Right hindlimb (tissue), 1 donor: ENCODE data around the gene ZBP1.

ENCODE experiments used
- DNase-seq: peaks from one replicate; pipeline ENCODE4 v3.0.0-alpha.2; 2018

The ZBP1 gene

GRCh38 chr20:57657535-57658446 lies 37.6 kb upstream of the ZBP1 start:
- DNase-seq = peak; percentile 18

GRCh38 chr20:57656821-57657534 lies 36.8 kb upstream of the ZBP1 start:
- peak; percentile 15 for DNase-seq

GRCh38 chr20:57656252-57656820 lies 36.1 kb upstream of the ZBP1 start:
- peak; percentile 13 for DNase-seq

- DNase-seq = no peak
Measured at GRCh38 chr20:57655809-57656155, 35.6 kb upstream of the ZBP1 start.

GRCh38 chr20:57654998-57655808 lies 35.0 kb upstream of the ZBP1 start:
- peak; percentile 16 for DNase-seq

- DNase-seq = peak; percentile 73
Measured at GRCh38 chr20:57654363-57654997, 34.3 kb upstream of the ZBP1 start.

- peak; percentile 14 for DNase-seq
Measured at GRCh38 chr20:57653910-57654309, 33.7 kb upstream of the ZBP1 start.

- DNase-seq = peak; percentile 7
Measured at GRCh38 chr20:57653546-57653900, 33.3 kb upstream of the ZBP1 start.

- DNase-seq = peak; percentile 15
Measured at GRCh38 chr20:57652606-57653545, 32.6 kb upstream of the ZBP1 start.

- peak; percentile 15 for DNase-seq
Measured at GRCh38 chr20:57651881-57652605, 31.8 kb upstream of the ZBP1 start.

GRCh38 chr20:57650756-57651483 lies 30.7 kb upstream of the ZBP1 start:
- peak; percentile 10 for DNase-seq

GRCh38 chr20:57650266-57650665 lies 30.0 kb upstream of the ZBP1 start:
- DNase-seq = peak; percentile 21

GRCh38 chr20:57649617-57650015 lies 29.4 kb upstream of the ZBP1 start:
- DNase-seq = no peak

- no peak for DNase-seq
Measured at GRCh38 chr20:57648878-57649616, 28.8 kb upstream of the ZBP1 start.

GRCh38 chr20:57647933-57648785 lies 27.9 kb upstream of the ZBP1 start:
- DNase-seq = peak; percentile 9

GRCh38 chr20:57647006-57647932 lies 27.0 kb upstream of the ZBP1 start:
- peak; percentile 16 for DNase-seq

GRCh38 chr20:57638895-57639236 lies 18.6 kb upstream of the ZBP1 start:
- DNase-seq = no peak
